Measurements from ENCODE around the gene SIAE. TPM values are rescaled to one million over a fixed set of nuclear protein-coding genes. Genes with fewer than 3 reads are reported as not detected.

The SIAE gene
- total and polyA plus RNA-seq, 2 donors from 2014 or later: 53.2 to 59.7 TPM

- intact Hi-C loops (cut with DNase I): no loop called here
- Histone ChIP-seq H3K4me3 (ENCODE audit: low read length in 3 of 3) (peak overlapping the region in 2 of 3 donors; percentile 22 to 35), H3K4me1 (ENCODE audit: control insufficient read depth in 2 of 3, insufficient read depth in 2 of 3, low read depth in 1 of 3, low read length in 3 of 3) (peaks cover 0 to 7% (median 5%) of the 10 kb centered on the region in 3 donors), H3K27ac (ENCODE audit: low read depth in 2 of 2, low read length in 2 of 2) (no peak overlapping the region), H3K36me3 (ENCODE audit: control insufficient read depth in 2 of 3, insufficient read depth in 3 of 3, low read length in 3 of 3) (no peaks in the 10 kb centered on the region), H3K9ac (ENCODE audit: low read length in 3 of 3) (peak overlapping the region in 1 of 3 donors; percentile 0), H3K9me3 (ENCODE audit: control insufficient read depth in 2 of 3, insufficient read depth in 1 of 3, low read length in 3 of 3) (no peaks in the 10 kb centered on the region), H3K27me3 (ENCODE audit: control insufficient read depth, insufficient read depth, low read length) (peaks cover 17% of the 10 kb centered on the region)
- FAIRE-seq (no peak), DNase-seq (no peak)
- no peak for TF ChIP-seq CTCF (IDR thresholded peaks at IDR 0.05; ENCODE audit: borderline replicate concordance, extremely low read depth, insufficient read depth)
Observed at GRCh38 chr11:124717421-124717785, 43.9 kb upstream of the SIAE start.

GRCh38 chr11:124716591-124716990, 43.1 kb upstream of the SIAE start:
- Histone ChIP-seq H3K9me3 (ENCODE audit: control insufficient read depth in 2 of 3, insufficient read depth in 1 of 3, low read length in 3 of 3) (no peaks in the 10 kb centered on the region), H3K27me3 (ENCODE audit: control insufficient read depth, insufficient read depth, low read length) (peaks cover 15% of the 10 kb centered on the region), H3K4me3 (ENCODE audit: low read length in 3 of 3) (no peak overlapping the region), H3K27ac (ENCODE audit: low read depth in 2 of 2, low read length in 2 of 2) (no peak overlapping the region), H3K4me1 (ENCODE audit: control insufficient read depth in 2 of 3, insufficient read depth in 2 of 3, low read depth in 1 of 3, low read length in 3 of 3) (peaks cover 0 to 7% (median 5%) of the 10 kb centered on the region in 3 donors), H3K9ac (ENCODE audit: low read length in 3 of 3) (no peak overlapping the region), H3K36me3 (ENCODE audit: control insufficient read depth in 2 of 3, insufficient read depth in 3 of 3, low read length in 3 of 3) (no peaks in the 10 kb centered on the region)
- no peak for TF ChIP-seq CTCF (IDR thresholded peaks at IDR 0.05; ENCODE audit: borderline replicate concordance, extremely low read depth, insufficient read depth)
- intact Hi-C loops (cut with DNase I): no loop called here
- FAIRE-seq: no peak
- no peak for DNase-seq

GRCh38 chr11:124712392-124712791, 38.9 kb upstream of the SIAE start:
- H3K27me3 ChIP-seq (ENCODE audit: control insufficient read depth, insufficient read depth, low read length): no peaks in the 10 kb centered on the region
- H3K36me3 ChIP-seq (ENCODE audit: control insufficient read depth in 2 of 3, insufficient read depth in 3 of 3, low read length in 3 of 3): no peaks in the 10 kb centered on the region
- intact Hi-C loops (cut with DNase I): no loop called here
- no peak overlapping the region for H3K4me3 ChIP-seq (ENCODE audit: low read length in 3 of 3)
- DNase-seq (no peak), FAIRE-seq (no peak)
- H3K9me3 ChIP-seq (ENCODE audit: control insufficient read depth in 2 of 3, insufficient read depth in 1 of 3, low read length in 3 of 3): no peaks in the 10 kb centered on the region
- TF ChIP-seq CTCF (IDR thresholded peaks at IDR 0.05; ENCODE audit: borderline replicate concordance, extremely low read depth, insufficient read depth): no peak
- H3K27ac ChIP-seq (ENCODE audit: low read depth in 2 of 2, low read length in 2 of 2): no peak overlapping the region
- H3K9ac ChIP-seq (ENCODE audit: low read length in 3 of 3): no peak overlapping the region
- no peaks in the 10 kb centered on the region for H3K4me1 ChIP-seq (ENCODE audit: control insufficient read depth in 2 of 3, insufficient read depth in 2 of 3, low read depth in 1 of 3, low read length in 3 of 3)

GRCh38 chr11:124707829-124708228, 34.3 kb upstream of the SIAE start:
- intact Hi-C loops (cut with DNase I): no loop called here
- Histone ChIP-seq H3K4me3 (ENCODE audit: low read length in 3 of 3) (no peak overlapping the region), H3K27me3 (ENCODE audit: control insufficient read depth, insufficient read depth, low read length) (no peaks in the 10 kb centered on the region), H3K4me1 (ENCODE audit: control insufficient read depth in 2 of 3, insufficient read depth in 2 of 3, low read depth in 1 of 3, low read length in 3 of 3) (no peaks in the 10 kb centered on the region), H3K36me3 (ENCODE audit: control insufficient read depth in 2 of 3, insufficient read depth in 3 of 3, low read length in 3 of 3) (no peaks in the 10 kb centered on the region), H3K9me3 (ENCODE audit: control insufficient read depth in 2 of 3, insufficient read depth in 1 of 3, low read length in 3 of 3) (no peaks in the 10 kb centered on the region), H3K9ac (ENCODE audit: low read length in 3 of 3) (no peak overlapping the region), H3K27ac (ENCODE audit: low read depth in 2 of 2, low read length in 2 of 2) (no peak overlapping the region)
- FAIRE-seq: no peak
- no peak for DNase-seq
- no peak for TF ChIP-seq CTCF (IDR thresholded peaks at IDR 0.05; ENCODE audit: borderline replicate concordance, extremely low read depth, insufficient read depth)
